CD1c-positive myeloid dendritic cell (primary cell): ENCODE measurements around the gene NCCRP1.

Source experiments
- DNase-seq: peaks from one replicate; pipeline ENCODE4 v3.0.0-alpha.2; 2016; ENCODE audit errors: extremely low spot score

NCCRP1 gene

GRCh38 chr19:39196860-39197562, at the start of gene NCCRP1:
Gene NCCRP1 (plus strand): TSS chr19:39196964. CDS start chr19:39196983, 19 bp downstream.
- no peak for DNase-seq

- no peak for DNase-seq
These were observed 49.3 kb upstream of the NCCRP1 start for GRCh38 chr19:39147480-39147879.

GRCh38 chr19:39148939-39149529, 47.7 kb upstream of the NCCRP1 start:
- no peak for DNase-seq

GRCh38 chr19:39150235-39150634, 46.5 kb upstream of the NCCRP1 start:
- no peak for DNase-seq

GRCh38 chr19:39150807-39151600, 45.8 kb upstream of the NCCRP1 start:
- DNase-seq, result no peak

GRCh38 chr19:39152066-39152465, 44.7 kb upstream of the NCCRP1 start:
- DNase-seq, result no peak

- DNase-seq, result no peak
These were observed 42.6 kb upstream of the NCCRP1 start for GRCh38 chr19:39154100-39154628.

GRCh38 chr19:39154629-39155100, 42.1 kb upstream of the NCCRP1 start:
- no peak for DNase-seq

GRCh38 chr19:39155114-39155700, 41.6 kb upstream of the NCCRP1 start:
- DNase-seq, result no peak

GRCh38 chr19:39155741-39156140, 41.0 kb upstream of the NCCRP1 start:
- DNase-seq, result no peak

- peak; percentile 4 for DNase-seq
These were observed 40.2 kb upstream of the NCCRP1 start for GRCh38 chr19:39156326-39157230.

GRCh38 chr19:39157275-39157996, 39.3 kb upstream of the NCCRP1 start:
- DNase-seq, result no peak

GRCh38 chr19:39157997-39158389, 38.8 kb upstream of the NCCRP1 start:
- no peak for DNase-seq

GRCh38 chr19:39158646-39159260, 38.0 kb upstream of the NCCRP1 start:
- DNase-seq, result no peak

GRCh38 chr19:39160523-39160861, 36.3 kb upstream of the NCCRP1 start:
- DNase-seq, result no peak

GRCh38 chr19:39160889-39161672, 35.7 kb upstream of the NCCRP1 start:
- no peak for DNase-seq

GRCh38 chr19:39162441-39163043, 34.2 kb upstream of the NCCRP1 start:
- no peak for DNase-seq

GRCh38 chr19:39163621-39164020, 33.1 kb upstream of the NCCRP1 start:
- DNase-seq, result no peak

GRCh38 chr19:39164289-39164688, 32.5 kb upstream of the NCCRP1 start:
- no peak for DNase-seq
